Stimulated activated CD4-positive, alpha-beta T cell treated with anti-CD3 and anti-CD28 coated beads, Interleukin-1b, Interleukin-23, amount 100 ng/mL, for 48 hours (primary cell): ENCODE measurements around the gene COA3.
"Not testable (repeated sequence)": the region's sequence is repeated elsewhere in the genome, so short reads cannot be mapped to it uniquely, and the experiment has no call there.

ENCODE experiments used
- DNase-seq: peaks from one replicate; pipeline ENCODE4 v3.0.0-alpha.2; 2020

COA3 gene

DNA sequence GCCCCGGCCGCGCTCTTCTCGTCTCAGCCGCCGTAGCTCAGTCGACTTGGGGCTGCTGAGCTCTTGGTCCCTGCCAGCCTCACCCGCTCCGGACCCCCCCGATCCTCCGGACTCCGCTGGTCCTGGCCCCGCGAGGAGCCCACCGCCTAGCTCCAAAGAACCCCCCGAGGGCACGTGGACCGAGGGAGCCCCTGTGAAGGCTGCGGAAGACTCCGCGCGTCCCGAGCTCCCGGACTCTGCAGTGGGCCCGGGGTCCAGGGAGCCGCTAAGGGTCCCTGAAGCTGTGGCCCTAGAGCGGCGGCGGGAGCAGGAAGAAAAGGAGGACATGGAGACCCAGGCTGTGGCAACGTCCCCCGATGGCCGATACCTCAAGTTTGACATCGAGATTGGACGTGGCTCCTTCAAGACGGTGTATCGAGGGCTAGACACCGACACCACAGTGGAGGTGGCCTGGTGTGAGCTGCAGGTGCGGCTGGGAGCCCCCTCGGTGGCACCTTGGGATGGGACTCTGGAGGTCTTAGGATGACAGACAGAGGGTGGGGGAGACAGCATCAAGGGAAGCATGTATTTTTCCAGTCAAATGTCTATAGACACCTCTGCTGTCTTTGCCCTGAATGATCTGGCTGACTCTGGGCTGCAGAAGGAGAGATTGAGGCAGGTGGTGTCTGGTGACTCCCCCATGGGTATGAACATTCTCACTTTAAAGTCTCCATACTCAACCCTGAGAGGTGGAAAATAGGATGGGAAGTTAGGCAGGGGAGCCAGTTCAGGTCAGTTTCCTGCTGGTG, 17.5 kb downstream of the COA3 start:
- no peak for DNase-seq

DNA sequence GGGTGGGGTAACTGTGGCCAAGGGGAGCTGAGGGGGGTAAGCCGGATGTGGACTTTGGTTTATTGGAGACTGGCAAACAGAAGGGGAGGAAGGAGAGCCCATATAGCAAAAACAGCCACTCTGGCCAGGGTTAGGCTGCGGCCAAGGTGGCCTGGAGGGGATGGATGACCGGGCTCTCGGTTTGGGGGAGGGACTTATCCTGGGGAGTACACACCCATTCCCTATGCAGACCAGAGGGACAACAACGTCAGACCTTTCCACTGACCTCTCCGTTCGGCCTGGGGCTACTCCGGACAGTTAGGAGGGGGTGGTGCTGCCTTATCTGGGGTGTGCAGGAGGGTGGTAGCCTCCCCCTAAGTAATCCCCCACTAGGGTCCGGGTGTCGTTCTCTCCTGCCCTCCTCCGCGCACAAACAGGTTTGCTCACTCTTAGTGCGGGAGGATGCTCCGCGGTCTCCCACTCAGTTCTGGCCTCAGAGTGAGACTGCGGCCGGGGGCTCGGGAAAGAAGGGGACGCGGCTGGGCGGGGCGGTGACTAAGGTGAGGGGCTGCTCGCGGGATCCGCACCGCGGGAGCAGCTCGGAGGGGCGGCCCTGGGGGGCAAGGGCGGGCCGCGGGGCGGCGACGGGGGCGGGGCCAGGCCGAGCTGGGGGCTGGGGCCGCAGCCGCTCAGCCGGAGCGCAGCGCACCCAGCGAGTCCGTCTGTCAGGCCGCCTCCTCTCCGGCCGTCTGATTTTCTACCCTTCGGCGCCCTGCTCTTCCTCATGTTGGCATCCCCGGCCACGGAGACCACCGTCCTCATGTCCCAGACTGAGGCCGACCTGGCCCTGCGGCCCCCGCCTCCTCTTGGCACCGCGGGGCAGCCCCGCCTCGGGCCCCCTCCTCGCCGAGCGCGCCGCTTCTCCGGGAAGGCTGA, 18.3 kb downstream of the COA3 start, which contains the start of gene WNK4:
WNK4 (plus strand) TSS at position 675 of the 915 bp plus-strand sequence; CDS start at position 764, 89 bp downstream.
- DNase-seq = no peak

GRCh38 chr17:42779304-42779935, 19.1 kb downstream of the COA3 start:
- DNase-seq = no peak

DNA sequence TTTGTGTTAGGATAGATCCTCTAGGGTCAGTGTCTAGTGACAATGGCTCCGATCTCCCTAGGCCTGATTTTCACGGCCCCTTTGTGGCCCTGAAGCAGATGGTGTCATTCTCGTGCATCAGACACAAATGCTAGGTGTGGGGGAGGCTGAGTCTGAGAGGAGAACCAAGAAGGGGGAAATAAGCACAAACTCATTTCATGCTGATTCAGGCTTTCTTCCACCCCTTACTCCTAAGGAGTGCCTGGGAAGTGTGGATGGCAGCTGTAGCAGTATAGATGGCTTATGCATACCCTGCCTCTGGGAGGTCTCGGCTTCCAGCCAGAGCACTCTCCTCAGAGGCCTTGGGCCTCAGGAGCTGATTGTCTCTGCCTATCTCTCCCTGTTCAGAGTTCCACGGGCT, 19.9 kb downstream of the COA3 start:
- no peak for DNase-seq

GRCh38 chr17:42775534-42776098, 22.9 kb downstream of the COA3 start:
- DNase-seq = no peak

GRCh38 chr17:42774066-42774745, 24.3 kb downstream of the COA3 start:
- no peak for DNase-seq

GRCh38 chr17:42773290-42774035, 25.0 kb downstream of the COA3 start, which contains the start of gene VPS25:
TSS of gene VPS25 (plus strand) at chr17:42773449. CDS start at chr17:42773476, 27 bp downstream.
- peak; percentile 71 for DNase-seq

DNA sequence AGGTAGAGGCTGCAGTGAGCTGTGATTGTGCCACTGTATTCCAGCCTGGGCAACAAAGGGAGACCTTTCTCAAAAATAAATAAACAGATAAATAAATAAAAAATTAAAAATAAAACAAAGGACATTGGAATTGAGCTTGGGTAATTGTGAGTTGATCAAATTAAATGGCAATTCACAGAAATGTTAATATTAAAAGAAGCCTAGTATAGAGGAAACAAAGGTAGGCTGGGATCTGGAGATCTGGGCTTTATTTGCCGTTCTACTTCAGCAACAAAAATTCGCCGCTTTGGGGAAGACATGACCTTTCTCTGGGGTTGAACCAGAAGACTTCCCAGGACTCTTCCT, 25.6 kb downstream of the COA3 start:
- DNase-seq = no peak

GRCh38 chr17:42769964-42770363, 28.5 kb downstream of the COA3 start:
- not testable (repeated sequence) for DNase-seq

DNA sequence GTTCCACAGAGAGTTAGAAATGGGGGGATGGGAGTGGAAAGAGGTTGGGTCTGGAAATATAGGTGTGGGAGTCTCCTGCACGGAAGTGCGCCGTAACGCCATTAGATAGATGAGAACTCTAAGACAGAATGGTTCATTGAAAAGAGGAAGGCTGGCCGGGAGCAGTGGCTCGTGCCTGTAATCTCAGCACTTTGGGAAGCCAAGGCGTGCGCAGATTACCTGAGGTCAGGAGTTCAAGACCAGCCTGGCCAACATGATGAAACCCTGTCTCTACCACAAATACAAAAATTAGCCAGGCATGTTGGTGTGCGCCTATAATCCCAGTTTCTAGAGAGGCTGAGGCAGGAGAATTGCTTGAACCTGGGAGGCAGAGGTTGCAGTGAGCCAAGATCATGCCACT, 30.5 kb downstream of the COA3 start:
- DNase-seq = not testable (repeated sequence)

DNA sequence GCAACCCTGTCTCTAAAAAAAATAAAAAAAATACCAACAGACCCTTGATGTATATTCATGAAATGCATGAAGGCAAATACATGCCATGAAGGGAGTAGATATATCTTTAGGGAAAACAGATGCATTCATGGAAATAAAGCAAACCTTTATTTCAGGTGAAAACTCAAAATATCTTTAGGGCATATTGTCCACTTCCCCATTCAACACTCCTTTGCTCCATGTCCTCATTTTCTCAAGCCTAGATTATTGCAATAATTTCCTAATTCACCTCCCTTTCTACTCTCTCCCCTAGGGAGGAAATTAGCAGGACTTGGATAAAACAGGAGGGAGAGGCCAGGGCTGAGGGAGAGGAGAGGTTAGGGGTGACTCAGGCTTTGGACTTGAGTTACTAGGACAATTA, 31.0 kb downstream of the COA3 start:
- DNase-seq = no peak

GRCh38 chr17:42766124-42766523, 32.4 kb downstream of the COA3 start:
- no peak for DNase-seq

DNA sequence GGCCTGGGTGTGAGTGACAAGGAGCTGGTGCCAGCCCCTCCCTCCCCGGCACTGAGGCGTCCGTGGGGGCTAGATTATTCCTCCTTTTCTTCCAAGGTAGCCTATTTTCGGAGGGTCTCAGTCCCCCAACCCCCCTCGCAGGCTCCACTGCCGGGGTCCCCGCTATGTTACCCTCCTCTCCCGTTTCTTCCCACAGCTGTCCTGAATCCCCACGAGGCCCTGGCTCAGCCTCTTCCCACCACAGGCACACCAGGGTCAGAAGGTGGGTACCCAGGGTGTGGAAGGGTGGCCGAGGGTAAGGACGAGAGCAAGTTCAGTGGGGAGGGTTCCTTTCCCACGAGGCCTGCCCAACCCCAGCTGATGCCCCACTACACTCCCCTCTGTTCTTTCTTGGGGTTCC, 36.9 kb downstream of the COA3 start:
- no peak for DNase-seq

- DNase-seq = no peak
Observed at GRCh38 chr17:42760652-42761581, 37.6 kb downstream of the COA3 start, which contains the start of gene RAMP2. TSS of gene RAMP2 (plus strand) at chr17:42761227. CDS start at chr17:42761262, 35 bp downstream.

DNA sequence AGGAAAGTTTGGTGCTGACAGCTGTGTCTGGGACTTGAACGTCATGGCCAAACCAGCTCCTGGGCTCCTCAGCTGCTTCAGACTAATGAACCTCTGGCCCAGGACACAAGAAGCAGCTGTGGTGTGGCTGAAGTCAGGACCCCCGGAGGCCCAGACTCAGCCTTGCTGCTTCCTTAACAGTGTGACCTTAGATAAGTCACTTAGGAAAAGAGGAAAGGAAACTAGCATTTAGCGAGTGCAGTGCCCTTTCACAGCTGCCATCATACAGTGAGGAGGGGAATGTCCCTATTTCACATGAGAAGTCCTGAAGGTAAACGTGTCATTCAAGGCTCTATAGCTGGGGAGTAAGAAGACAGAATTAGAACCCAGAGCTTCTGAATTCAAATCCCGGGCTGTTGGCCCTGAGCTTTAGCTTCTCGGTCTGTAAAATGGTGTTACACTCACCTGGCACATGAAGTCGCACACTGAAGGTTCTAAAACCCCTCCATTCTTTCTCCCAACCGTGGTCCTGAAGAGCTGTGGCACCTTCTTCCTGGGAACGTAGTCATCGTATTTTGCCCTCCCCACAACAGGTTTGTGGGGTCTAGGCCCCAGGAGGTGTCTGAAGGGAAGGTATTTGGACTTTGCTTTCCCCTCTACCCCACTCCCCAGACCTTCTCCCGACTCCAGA, 38.4 kb downstream of the COA3 start:
- DNase-seq = no peak

DNA sequence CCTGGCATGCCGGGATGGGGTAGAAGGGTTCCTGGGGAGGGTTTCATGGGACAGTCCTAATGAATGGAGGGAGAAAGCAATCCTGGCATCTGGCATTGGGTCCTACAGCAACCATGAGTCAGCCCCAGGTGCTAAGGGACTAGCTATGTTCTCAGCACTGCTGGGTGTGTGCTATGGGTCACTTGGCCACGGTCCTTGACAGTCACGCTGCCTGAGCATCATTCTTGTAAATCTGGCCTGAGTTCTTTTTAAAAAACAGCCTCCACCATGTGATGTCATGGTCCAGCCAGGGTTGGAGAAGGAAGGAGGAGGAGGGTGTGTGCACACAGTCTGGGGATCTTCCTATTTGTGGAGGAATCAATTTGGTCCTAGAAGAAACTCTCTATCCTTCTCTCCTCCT, 43.7 kb downstream of the COA3 start:
- no peak for DNase-seq

GRCh38 chr17:42751628-42752027, 46.9 kb downstream of the COA3 start:
- DNase-seq = no peak

DNA sequence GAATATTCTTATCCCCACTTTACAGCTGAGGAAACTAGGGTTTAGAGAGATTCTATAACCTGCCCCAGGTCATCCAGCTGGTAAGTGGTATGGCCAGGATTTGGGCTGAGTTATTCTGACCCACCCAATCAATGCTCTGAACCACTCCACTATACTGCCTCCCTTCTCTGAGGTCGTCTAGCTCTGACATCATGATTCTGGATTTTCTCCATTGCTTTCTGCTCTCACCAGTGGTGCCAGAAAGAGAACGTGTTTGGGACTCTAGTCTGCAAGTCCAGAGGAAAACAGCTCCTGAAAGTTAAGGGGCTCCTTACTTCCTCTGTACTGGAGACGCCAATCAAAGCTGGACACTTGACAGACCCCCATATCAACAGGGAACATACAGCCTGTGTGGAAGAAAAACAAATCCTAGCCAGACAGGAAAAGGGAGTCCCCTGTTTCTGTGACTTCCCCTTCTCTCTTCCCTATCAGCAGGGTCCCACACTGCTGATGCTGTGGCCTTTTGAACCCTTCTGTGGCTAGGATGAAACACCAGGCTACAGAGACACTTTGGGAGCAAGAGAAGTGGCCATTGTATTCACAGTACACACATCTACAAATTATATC, 47.7 kb downstream of the COA3 start:
- DNase-seq = no peak
